ENCODE measurements around the gene ATG2A. TPM values are rescaled to one million over a fixed set of nuclear protein-coding genes. Genes with fewer than 3 reads are reported as not detected.

Gene ATG2A
- total and polyA plus RNA-seq, 2 of the 8 experiments (the other 6 are each of a cell fraction or from before 2014, with no cell fraction given): 12.1 to 22.1 TPM

- TF ChIP-seq CHD7 (IDR thresholded peaks at IDR 0.05; ENCODE audit: insufficient replicate concordance, low read length) (no peak), GABPA (IDR thresholded peaks at IDR 0.05; ENCODE audit: borderline replicate concordance, insufficient read depth, low read length) (no peak), SIN3A (conservative IDR thresholded peaks at IDR 0.05 in 1 of 2, IDR thresholded peaks at IDR 0.05 in 1 of 2; ENCODE audit: low read depth in 1 of 2, low read length in 2 of 2) (no peak), CEBPB (IDR thresholded peaks at IDR 0.05; ENCODE audit: low read depth, low read length) (no peak), NRF1 (IDR thresholded peaks at IDR 0.05; ENCODE audit: low read depth, low read length) (no peak)
- TF ChIP-seq, protein P1, sequence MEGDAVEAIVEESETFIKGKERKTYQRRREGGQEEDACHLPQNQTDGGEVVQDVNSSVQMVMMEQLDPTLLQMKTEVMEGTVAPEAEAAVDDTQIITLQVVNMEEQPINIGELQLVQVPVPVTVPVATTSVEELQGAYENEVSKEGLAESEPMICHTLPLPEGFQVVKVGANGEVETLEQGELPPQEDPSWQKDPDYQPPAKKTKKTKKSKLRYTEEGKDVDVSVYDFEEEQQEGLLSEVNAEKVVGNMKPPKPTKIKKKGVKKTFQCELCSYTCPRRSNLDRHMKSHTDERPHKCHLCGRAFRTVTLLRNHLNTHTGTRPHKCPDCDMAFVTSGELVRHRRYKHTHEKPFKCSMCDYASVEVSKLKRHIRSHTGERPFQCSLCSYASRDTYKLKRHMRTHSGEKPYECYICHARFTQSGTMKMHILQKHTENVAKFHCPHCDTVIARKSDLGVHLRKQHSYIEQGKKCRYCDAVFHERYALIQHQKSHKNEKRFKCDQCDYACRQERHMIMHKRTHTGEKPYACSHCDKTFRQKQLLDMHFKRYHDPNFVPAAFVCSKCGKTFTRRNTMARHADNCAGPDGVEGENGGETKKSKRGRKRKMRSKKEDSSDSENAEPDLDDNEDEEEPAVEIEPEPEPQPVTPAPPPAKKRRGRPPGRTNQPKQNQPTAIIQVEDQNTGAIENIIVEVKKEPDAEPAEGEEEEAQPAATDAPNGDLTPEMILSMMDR (IDR thresholded peaks at IDR 0.05; ENCODE audit: control extremely low read depth in 1 of 3, insufficient read depth in 1 of 3, low read depth in 1 of 3, low read length in 3 of 3): no peak
Observed at GRCh38 chr11:64854157-64854533, 62.9 kb downstream of the ATG2A start (continued).
